Raji (cell line): ENCODE results near the gene MAP1A.

Experiments used
- POLR2A ChIP-seq: IDR thresholded peaks from 2 replicates; pipeline ENCODE4 v1.6.1; 2011; ENCODE audit warnings: low read depth, low read length, control low read depth; ENCODE audit not compliant: insufficient read depth

MAP1A gene

GRCh38 chr15:43541785-43542184 is 24.4 kb downstream of the MAP1A start:
- no peak for TF ChIP-seq POLR2A

DNA sequence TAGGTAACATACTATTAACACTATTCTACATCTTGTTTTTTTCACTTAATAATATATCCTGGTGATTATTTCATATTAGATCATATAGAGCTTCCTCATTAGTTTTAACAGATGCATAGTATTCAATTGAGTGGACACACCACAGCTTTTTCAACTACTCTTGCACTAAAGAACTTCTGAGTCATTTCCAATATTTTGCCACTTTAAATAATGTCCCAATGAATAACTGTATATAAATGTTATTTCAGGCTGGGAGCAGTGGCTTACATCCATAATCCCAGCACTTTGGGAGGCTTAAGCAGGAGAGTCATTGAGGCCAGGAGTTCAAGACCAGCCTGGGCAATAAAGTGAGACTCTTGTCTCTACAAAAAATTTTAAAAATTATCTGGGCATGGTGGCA is 26.9 kb downstream of the MAP1A start:
- no peak for TF ChIP-seq POLR2A

DNA sequence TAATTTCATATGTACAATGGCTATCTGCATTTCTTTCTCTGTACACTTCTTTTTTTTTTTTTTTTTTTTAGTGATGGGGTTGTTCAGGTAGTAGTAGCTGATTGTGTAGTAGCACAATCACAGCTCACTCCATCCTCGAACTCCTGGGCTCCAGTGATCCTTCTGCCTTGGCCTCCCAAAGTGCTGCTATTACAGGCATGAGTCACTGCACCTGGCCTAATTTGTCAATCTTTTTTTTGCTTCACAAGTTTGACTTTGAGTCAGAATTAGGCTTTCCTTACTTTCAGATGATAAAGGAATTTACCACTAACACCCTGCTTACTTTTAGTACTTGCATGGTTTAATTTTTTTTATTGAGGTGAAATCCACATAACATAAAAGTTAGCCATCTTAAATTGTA is 28.0 kb downstream of the MAP1A start:
- TF ChIP-seq POLR2A = no peak

DNA sequence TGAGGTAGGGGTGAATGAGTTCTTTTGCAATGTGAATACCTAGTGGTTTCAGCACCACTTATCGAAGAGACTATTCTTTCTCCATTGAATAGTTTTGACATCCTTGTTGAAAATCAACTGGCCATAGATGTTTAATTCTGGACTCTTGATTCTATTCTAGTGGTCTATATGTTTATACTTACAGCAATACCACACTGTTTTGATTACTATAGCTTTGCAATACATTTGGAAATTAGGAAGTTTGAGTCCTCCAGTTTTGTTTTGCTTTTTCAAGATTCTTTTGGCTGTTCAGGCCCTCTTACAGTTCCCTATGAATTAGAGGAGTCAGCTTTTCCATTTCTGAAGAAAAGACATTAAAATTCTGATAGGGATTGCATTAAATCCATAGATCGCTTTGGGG is 30.1 kb downstream of the MAP1A start:
- TF ChIP-seq POLR2A = no peak

GRCh38 chr15:43550527-43551363 is 33.3 kb downstream of the MAP1A start:
- TF ChIP-seq POLR2A = no peak

GRCh38 chr15:43552256-43552655 is 34.8 kb downstream of the MAP1A start:
- no peak for TF ChIP-seq POLR2A

DNA sequence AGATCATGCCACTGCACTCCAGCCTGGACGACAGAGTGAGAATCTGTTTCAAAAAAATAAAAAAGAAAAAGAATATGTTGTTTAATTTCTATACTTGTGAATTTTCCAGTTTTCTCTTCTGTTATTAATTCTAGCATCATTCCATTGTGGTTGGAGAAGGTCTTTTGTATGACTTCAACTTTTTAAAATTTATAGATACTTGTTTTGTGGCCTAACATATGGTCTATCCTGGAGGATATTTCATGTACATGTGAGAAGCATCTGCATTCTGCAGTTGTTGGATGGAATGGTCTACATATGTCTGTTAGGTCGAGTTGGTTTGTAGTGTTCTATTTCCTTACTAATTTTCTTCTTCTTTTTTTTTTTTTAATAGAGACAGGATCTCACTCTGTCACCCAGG is 35.6 kb downstream of the MAP1A start:
- no peak for TF ChIP-seq POLR2A
